ENCODE measurements around the gene DYTN.

DNA sequence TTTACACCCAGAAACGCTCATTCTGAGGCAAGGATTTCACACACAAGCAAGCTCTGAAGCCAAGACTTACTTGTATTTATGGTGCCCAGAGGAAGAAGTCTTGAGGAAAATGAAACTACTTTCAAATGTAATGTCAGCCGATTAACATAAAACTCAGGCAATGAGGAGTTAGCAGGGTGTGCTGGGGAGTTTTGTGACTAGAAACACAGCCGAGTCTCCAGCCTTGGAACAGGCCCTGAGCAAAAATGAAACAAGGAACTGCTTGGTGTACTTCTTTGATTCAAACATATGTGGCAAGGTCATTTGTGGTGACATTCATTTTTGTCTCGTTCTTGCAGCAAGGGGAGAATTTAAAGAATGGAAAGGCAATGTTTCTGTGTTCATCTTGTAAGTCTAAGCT, 4.5 kb downstream of the DYTN start:
- TF ChIP-seq, protein P1, sequence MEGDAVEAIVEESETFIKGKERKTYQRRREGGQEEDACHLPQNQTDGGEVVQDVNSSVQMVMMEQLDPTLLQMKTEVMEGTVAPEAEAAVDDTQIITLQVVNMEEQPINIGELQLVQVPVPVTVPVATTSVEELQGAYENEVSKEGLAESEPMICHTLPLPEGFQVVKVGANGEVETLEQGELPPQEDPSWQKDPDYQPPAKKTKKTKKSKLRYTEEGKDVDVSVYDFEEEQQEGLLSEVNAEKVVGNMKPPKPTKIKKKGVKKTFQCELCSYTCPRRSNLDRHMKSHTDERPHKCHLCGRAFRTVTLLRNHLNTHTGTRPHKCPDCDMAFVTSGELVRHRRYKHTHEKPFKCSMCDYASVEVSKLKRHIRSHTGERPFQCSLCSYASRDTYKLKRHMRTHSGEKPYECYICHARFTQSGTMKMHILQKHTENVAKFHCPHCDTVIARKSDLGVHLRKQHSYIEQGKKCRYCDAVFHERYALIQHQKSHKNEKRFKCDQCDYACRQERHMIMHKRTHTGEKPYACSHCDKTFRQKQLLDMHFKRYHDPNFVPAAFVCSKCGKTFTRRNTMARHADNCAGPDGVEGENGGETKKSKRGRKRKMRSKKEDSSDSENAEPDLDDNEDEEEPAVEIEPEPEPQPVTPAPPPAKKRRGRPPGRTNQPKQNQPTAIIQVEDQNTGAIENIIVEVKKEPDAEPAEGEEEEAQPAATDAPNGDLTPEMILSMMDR (conservative IDR thresholded peaks at IDR 0.05 in 1 of 2, IDR thresholded peaks at IDR 0.05 in 1 of 2; ENCODE audit: extremely low read depth in 1 of 2, insufficient read depth in 1 of 2, low read depth in 1 of 2, low read length in 2 of 2), result no peak
- no peak for TF ChIP-seq EZH2 (IDR thresholded peaks at IDR 0.05; ENCODE audit: borderline replicate concordance, low read length)

Data from mammary epithelial cell (primary cell).